GM19455 (cell line): ENCODE measurements around the gene KIF26B.
"Not testable (repeated sequence)": the region's sequence is repeated elsewhere in the genome, so short reads cannot be mapped to it uniquely, and the experiment has no call there.

Source experiments
- ATAC-seq: cut with Tn5 transposase; IDR thresholded peaks from one replicate; pipeline ENCODE4 v1.9.1; 2021; ENCODE audit not compliant: unreplicated experiment

The KIF26B gene

DNA sequence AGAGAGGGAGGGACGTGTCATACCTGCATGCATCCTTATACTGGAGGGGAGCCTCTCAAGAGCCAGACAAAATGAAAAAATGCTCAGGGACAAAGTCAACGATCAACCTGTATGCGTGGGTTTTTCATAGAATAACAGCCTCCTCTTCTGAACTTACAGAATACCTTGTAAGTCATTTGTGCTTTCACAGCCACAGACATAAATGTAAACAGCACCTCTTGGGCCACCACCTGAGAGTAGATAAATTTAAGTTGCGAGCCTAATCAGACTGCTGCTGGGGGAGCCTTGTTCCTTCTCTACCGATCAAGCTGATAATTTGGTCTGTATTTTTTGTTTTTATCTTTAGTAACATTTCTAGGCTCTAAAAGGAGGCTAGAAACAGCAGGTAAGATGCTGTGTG lies 223.1 kb downstream of the KIF26B start:
- ATAC-seq, result no peak

DNA sequence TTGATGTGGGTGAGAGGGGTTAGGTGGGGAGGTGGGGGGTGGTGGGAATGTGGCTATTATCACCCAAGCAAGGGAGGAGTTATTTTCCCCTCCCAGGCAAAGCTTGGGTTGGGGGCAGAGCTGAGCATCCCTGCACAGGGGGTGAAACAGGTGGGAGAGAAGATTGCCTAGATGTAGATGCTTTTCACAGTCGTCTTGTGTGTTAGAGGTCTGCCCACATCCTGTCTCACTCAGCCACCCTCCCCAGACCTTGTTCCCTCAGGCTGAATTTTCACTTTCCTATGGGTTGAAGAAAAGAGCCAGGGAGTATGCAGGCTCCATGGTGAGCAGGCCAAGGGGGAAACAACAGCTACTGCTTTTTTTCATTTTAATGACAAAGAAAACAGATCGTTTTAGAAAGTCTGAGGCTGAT lies 223.5 kb downstream of the KIF26B start:
- ATAC-seq, result no peak

DNA sequence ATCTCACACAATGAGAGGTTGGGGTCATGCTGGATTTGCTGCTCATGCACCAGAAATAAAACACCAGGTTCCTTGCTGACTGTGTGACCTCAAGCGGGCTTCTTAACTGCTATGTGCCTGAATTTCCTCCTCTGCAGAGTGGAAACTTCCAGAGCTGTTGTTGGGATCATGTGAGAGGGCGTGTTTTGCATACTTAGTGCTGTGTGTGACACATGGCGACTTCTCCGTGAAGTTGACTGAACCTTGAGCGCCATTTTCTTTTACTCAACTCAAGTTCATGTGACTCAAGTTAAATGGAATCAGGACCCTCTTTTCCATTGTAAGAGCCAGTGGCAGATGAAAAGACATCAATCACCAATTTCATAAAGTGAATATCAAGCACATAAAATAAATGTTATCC lies 224.0 kb downstream of the KIF26B start:
- no peak for ATAC-seq

DNA sequence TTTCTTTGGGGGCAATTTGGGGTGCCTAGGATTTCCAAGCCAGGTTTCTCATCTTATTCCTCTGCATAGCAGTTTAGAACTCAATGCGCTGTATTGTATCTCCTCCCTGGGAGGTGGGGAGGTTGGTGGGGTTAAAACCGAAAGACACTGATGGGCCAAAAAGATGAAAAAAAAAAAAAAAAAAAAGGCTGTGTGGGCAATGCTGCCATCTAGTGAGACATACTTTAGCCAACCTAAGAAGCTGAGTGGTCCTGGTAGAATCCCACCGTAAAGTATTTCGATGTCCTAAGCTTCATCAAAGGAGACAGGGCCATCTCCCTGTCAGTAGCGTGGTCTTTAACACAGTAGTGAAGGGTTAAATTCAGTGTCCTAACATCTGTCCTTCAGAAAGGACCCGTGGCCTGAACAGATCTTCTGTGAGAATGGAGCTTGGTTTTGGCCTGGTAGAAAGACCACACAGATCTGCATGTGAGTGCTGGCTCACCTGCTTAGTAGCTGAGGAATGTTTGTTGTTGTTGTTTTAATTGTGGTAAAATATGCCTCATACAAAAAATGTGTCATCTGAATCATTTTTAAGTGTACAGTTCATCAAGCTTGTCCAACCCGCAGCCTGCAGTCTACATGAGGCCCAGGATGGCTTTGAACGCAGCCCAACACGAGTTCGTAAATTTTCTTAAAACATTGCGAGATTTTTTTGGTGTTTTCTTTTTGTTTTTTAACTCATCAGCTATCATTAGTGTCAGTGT lies 226.2 kb downstream of the KIF26B start:
- ATAC-seq, result no peak

DNA sequence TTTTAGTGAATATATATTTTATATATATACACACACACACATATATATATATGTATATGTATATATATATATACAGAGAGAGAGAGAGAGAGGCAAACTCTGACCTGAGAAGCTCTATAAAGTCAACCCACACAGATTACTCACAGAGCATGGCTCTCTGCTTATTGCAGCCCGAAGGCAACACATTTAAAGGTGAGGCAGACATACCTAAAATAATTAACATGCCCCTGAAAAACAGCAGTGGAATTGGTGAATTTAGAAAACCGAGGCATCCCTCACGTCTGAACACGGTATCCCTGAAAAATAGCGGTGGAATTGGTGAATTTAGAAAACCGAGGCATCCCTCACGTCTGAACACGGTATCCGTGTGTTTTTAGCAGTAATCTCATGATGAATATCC lies 228.2 kb downstream of the KIF26B start:
- no peak for ATAC-seq

DNA sequence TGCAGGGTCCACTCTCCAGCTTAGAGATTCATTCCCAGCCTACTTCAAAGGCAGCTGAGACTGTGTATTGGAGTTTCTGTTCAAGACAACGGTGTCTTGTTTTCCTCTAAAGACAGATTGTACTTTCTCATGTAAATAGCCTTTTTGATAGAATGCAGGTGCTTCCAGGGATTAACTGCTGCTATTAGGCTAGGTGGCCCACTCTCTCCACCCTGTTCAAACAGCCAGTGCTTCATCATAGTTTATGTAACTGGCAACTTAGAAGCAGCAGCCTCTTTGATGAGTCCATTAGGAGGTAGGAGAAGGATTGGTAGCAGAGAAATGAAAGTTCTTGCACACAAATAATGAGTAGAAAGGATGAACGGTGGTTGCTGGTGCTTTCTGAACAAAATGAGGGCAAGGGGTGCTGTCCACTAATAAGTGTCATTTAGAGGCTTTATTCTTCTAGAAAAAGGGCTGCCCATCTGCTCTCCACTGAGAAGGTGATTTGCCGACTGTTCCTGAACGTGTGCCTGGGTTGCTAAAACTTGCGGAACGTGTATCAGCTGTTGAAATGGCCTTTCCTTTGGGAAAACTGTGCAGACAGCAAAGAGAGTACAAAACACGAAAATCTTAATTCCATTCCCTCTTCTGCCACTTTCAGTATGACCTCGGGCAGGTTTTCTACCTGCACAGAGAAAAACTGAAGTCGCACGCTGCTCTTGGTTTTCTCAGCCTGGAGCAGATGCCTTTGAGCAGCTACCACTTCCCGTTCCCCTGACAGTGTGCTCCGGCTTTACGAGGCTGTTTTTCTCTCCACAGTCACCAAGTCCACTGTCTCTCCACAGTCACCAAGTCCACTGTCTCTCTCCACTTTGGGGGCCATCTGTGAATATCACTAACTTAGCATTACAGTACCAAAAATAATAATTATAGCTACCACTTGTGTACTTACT lies 228.9 kb downstream of the KIF26B start:
- ATAC-seq, result no peak

DNA sequence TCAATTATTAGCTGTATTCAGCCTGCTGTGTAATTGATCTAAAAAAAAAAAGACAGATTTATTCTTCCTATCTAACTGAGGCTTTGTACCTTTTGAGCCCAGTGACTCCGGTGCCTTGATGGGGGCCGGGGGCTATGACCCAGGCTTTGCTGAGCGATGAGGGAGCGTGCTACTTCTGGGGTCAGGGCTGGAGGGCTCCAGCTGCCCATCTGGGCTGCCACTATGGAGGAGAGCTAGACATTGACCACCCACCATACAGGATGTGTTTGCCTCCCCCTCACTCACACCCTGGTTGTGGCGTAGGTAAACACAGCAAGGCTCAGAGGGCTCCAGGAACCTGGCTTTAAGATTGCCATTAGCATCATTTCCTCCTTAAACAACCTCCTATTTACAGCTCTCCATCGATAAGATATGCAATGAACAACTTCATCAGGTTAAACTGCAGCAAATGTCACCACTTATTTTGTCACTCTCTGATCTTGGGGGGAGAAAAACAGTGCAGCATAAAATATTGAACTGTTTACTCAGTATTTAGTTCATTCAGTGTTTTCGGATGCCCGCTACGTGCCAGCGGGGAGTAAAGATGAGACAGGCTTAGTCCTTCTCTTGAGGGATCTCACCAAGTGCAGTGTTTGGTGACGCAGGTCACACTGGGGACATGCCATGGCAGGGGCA lies 231.6 kb downstream of the KIF26B start:
- ATAC-seq, result no peak

DNA sequence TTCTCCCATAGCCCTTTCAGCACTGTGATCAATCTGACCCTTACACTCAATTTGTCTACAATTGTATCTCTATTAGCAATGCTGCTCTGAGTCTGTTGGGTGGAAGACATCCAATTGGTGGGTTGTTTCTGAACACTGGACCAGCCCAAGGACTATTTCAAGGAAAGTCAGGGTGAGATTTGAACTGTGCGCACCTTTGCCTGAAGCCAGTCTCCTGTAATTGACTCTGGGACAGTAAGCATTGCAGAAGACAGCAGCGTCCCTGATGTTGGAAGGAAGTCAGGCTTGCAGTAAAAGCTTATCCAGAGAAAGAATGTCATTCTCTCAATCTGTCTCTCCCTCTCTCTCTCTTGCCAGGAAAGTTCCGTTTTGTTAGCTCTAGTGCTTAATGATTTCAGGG lies 233.9 kb downstream of the KIF26B start:
- no peak for ATAC-seq

DNA sequence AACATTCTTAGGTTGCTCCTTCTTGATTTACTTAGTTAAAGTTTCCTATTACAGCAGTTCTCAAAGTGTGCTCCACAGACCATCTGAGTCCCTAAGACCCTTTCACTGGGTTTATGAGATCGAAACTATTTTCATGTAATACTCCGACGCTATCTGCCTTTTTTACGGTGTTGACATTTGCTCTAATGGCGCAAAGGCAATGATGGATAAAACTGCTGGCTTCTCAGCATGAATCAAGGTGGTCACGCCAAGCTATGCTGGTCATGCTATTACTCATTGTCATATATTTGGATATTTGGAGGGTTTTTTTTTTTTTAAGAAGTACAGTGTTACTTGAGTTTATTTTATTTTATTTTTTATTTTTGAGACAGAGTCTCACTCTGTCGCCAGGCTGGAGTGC lies 235.1 kb downstream of the KIF26B start:
- ATAC-seq, result no peak

DNA sequence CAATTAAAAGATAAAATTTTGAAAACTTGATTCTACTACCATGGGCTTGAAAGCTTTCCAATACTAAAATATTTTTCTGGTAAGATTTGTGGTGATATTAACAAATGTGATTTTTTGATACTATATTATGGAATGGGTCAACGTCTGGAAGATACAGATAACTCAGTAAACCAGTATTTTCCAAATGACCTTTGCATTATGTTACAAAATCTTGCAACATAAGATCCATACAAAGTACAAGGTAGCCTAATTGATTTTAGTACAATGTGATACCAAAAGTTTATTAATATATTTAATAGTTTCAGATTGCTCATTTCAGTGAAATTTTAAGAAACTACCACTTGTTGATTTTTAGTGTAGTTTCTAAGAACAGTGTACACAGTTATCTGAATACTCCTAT lies 236.2 kb downstream of the KIF26B start:
- no peak for ATAC-seq

DNA sequence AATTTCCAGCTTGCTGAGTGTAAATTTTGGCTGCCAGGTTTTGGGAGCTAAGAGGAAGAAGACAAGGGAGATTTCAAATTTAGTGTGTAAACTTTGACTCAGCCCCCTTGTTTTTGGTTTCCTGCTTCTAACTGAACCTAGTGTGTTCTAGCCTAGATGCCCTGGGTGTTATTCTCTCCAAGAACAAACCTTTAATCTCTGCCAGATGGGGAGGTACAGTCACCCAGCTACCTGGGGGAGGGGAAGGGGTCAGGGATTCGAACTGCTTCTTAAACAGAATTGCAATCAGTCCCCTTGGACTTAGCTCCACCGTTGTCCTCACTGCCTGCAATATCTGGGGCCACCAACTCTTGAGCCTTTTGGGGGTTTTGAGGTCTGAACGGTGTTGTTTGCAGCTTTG lies 238.9 kb downstream of the KIF26B start:
- no peak for ATAC-seq

DNA sequence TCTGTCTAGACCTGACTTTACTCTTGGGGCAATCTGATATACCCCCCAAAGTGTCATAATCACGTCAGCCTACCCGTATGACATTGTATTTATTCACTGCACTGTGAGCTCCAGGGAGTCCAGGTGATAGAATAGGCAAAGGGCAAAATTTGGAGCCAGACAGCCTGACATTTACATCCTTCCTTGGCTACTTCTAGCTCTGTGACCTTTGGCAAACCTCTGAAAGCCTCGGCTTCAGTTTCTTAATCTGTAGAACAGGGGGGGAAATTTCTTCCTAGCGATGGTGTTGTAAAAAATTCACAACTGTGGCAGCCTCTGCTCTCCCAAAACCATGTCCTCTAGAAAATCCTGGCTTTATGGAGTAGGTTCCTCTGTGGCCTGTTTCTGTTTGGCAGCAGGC lies 240.9 kb downstream of the KIF26B start:
- no peak for ATAC-seq

DNA sequence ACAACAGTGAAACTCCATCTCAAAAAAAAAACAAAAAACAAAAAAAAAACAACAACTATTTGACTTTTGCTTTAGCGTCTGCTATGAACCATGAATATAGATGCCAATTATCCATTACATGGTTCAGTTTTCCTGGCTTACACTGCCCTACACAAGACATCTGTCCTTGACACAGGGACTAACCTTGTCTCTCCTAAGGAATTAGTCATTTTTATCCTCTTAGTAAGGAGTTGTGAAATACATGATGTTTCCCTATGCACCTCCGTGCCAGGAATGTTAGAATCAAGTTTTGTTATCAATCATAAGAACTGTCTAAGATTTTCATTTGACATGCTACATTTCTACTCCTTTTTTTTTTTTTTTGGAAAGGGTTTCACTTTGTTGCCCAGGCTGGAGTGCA lies 241.8 kb downstream of the KIF26B start:
- ATAC-seq, result no peak

DNA sequence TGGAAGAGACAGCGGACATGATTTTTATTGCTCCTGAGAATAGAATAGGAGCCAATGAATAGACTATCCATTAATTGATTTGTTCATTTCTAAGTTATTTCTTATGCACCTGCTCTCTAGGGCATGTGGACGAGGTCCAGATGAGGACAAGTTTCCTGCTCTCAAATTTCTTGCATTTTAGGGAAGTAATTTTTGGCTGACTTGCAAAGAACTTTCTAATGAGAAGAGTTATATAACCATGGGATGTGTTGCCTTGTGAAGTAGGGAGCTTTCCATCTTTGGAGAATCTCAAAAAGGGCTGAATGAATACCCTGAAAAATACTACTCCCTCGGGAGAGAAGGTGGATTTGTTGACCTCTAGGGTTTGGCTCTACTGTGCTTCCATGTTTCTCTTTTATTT lies 243.0 kb downstream of the KIF26B start:
- ATAC-seq, result no peak

DNA sequence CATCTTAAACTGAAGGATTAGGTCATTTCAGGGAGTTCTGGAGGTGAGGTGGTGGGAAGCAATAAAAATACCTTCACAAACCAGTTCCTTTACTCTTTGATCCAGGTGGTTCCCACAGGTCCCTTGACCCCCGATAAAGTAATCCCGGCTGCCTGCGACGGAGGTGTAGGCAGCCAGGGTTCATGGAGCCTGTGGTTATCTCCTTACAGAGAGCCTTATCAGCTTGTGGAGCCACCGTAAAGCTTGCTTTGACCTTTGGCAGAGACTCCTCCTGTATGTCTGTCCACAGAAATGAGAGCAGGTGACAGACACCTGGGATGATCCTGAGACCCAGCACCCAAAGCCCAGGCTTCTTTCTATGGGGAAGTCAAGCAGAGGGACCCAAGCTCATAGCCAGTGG lies 243.4 kb downstream of the KIF26B start:
- no peak for ATAC-seq

DNA sequence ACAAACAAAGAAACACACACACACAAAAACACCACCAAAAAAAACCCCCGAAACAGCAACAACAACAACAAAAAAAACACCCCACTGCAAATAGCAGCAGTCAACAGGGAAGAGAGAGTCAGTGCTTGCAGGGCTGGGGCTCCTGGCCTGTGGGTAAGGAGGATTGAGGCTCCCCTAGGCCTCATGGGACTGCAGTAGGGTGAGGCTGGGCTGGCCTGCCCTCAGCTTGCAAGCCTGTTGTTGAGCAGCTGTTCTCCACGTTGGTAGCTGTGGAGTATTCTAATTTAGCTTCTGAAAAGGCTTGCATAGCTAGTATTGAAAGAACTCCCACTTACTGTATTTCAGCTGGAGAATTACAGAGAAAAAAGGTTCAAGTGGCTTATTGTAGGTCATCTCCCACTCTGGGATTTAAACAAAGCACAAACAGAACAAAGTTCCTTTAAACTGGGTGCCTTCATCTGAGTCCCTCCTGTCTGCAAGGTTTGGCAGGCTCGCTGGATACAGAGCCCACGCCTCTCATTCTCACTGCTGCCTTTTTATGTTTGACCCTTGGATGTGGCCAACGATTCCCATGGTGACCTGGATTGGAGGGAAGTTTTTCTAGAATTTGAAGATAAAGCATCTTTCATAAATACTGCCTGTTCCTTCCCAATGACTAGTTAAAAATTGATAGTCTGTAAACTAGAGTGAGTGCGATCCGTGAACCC lies 247.2 kb downstream of the KIF26B start:
- ATAC-seq, result no peak

DNA sequence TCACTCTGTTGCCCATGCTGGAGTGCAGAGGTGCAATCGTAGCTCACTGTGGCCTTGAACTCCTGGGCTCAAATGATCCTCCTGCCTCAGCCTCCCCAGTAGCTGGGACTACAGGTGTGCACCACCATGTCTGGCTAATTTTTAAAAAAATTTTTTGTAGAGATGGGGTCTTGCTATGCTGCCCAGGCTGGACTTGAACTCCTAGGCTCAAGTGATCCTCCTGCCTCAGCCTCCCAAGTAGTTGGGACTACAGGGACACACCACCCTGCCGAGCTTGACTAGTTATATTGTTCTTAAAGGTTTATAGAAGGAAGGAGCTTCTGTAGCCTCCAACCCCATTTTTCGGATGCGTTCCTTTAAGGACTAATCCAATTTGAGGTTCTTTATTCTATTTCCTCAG lies 248.2 kb downstream of the KIF26B start:
- ATAC-seq, result not testable (repeated sequence)

DNA sequence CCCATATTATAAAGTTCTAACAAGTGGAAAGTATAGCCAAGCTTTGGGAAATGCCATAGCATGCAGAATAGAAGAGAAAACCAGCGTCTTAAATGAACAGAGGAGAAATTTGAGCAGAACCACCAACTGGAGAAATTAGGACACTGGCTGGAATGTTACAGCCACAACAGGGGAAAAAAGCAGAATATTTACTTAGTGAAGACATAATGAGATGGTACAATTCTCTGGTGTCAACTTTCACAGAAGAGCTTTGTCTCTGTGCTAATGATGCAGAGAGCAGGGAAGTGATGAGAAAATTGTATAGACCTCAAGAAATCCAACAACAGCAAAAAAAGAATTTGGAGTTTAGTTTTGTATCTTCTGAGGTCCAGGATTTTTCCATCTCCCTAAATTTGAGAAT lies 249.7 kb downstream of the KIF26B start:
- no peak for ATAC-seq

DNA sequence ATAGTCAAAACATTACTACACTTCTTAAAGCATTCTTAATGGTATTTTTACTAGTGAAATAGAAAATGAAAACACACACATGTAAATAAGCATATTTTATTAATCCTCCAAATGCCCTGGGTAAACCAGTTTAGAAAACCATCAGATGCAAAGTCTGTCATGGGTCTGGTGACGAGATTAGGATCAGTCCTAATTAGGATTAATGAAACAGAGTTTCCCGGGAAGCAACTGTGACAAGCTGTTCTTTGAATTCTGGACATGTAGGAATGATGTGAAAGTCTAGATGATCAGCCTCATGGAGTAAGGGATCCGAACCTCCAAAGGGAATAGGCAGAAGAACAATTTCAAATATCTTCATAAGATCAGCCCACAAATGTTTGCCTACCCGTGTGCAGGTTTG lies 250.2 kb downstream of the KIF26B start:
- no peak for ATAC-seq

DNA sequence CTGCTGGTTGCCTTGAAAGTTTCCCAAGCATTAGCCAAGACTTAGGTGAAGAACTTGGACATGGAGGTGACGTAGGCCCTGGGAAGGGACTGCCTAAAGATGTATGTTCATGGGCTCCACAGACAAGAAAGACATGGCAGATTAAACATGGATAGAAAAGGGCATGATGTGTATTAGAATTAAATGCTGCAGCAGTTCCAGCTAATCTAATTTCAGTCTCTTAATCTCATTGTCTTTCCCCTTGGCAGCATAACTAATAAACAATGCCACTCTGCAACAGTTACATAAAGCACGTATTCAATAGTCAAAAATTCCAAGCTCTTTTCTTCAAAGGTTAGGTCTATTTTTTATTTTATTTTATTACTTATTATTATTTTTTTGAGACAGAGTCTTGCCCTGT lies 251.6 kb downstream of the KIF26B start:
- no peak for ATAC-seq

DNA sequence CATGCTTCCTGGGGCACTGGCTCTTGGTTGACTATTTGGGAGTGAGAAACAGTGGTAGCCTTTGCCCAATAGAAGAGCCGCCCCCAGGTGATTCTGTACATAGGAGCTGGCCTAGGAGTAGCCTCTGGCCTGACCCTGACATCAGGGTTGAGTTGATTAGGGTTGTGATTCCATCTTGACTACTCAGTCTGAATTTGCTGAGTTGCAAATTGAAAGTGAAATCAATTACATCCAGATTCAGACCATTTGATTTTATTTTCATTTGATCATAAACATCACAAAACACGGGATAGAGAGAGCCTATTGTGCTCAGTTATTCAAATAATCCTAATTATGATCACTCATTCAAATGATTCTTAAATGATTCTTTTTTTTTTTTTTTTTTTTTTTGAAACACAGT lies 253.2 kb downstream of the KIF26B start:
- ATAC-seq, result no peak
